HCT116 (cell line): ENCODE results near the gene CD200.

ENCODE experiments used
- CTCF ChIP-seq, 3 experiments: fragments of 200-600 bp in 1 of 3; sonication (generic) in 1 of 3; IDR thresholded peaks in 2 of 3; conservative IDR thresholded peaks in 1 of 3; 2 replicates each; pipeline ENCODE4 v1.5.1; 2012 to 2017; ENCODE audit warnings: low read depth in 2 of 3, low read length in 2 of 3, antibody characterized with exemption in 1 of 3, borderline replicate concordance in 1 of 3, control low read depth in 1 of 3, mild to moderate bottlenecking in 1 of 3, mixed read lengths in 1 of 3, mixed run types in 1 of 3, moderate library complexity in 1 of 3; ENCODE audit not compliant: insufficient read depth in 1 of 3
- EGR1 ChIP-seq: IDR thresholded peaks from 2 replicates; pipeline ENCODE4 v1.6.1; 2012; ENCODE audit warnings: low read depth
- EZH2 ChIP-seq: fragments of 200-600 bp; sonication (generic); IDR thresholded peaks from 2 replicates; pipeline ENCODE4 v1.6.1; 2017; ENCODE audit warnings: antibody characterized with exemption, mixed run types
- EZH2phosphoT487 ChIP-seq: fragments of 200-600 bp; IDR thresholded peaks from 2 replicates; pipeline ENCODE4 v1.6.1; 2018; ENCODE audit warnings: antibody characterized with exemption, borderline replicate concordance
- FOSL1 ChIP-seq: IDR thresholded peaks from 2 replicates; pipeline ENCODE4 v1.6.1; 2012; ENCODE audit warnings: low read depth
- JUND ChIP-seq: IDR thresholded peaks from 2 replicates; pipeline ENCODE4 v1.6.1; 2012
- POLR2A ChIP-seq: IDR thresholded peaks from 2 replicates; pipeline ENCODE4 v1.7.0; 2011; ENCODE audit warnings: borderline replicate concordance; ENCODE audit not compliant: insufficient read depth, insufficient read length; ENCODE audit errors: extremely low read depth
- POLR2AphosphoS5 ChIP-seq: IDR thresholded peaks from 2 replicates; pipeline ENCODE4 v1.6.1; 2011; ENCODE audit warnings: mild to moderate bottlenecking, low read depth, low read length, moderate library complexity
- RAD21 ChIP-seq: IDR thresholded peaks from 2 replicates; pipeline ENCODE4 v1.6.1; 2012; ENCODE audit warnings: low read depth, mild to moderate bottlenecking
- SP1 ChIP-seq: IDR thresholded peaks from 2 replicates; pipeline ENCODE4 v1.6.1; 2012; ENCODE audit warnings: low read depth
- ZNF274 ChIP-seq: fragments of 200-500 bp; sonication (Bioruptor generic); IDR thresholded peaks from 2 replicates; pipeline ENCODE4 v1.6.1; 2014; ENCODE audit warnings: mild to moderate bottlenecking, low read depth, low read length, inconsistent platforms
- TF ChIP-seq, protein P1 (sequence below): IDR thresholded peaks from 2 replicates; pipeline ENCODE4 v1.6.1; 2012
- TF ChIP-seq, protein P2 (sequence below): IDR thresholded peaks from 2 replicates; pipeline ENCODE4 v1.6.1; 2012

DNA sequence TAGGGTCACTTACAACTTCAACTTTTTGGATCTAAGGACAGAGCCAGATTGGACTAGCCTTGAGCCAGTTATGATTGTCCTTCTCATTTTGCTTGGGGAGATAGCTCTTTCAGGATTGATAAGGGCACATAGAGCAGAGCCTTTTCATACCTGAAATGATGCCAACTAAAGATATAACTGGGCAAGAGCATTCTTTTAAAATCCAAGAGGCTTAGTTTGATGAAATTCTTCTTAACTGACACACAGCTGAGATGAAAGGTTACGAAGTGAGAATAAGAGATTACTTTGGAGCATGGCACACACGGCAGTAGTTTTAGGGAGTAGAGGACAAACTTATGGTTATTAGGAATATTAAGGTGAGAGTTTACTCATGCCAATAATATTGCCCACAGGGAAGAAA, 12.7 kb downstream of the CD200 start:
- TF ChIP-seq CTCF (IDR thresholded peaks at IDR 0.05 in 2 of 3, conservative IDR thresholded peaks at IDR 0.05 in 1 of 3; ENCODE audit: borderline replicate concordance in 1 of 3, insufficient read depth in 1 of 3, low read depth in 2 of 3, low read length in 2 of 3): no peak
- TF ChIP-seq JUND: no peak
- TF ChIP-seq, protein P1, sequence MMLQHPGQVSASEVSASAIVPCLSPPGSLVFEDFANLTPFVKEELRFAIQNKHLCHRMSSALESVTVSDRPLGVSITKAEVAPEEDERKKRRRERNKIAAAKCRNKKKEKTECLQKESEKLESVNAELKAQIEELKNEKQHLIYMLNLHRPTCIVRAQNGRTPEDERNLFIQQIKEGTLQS: no peak
- TF ChIP-seq ZNF274: no peak
- TF ChIP-seq RAD21: no peak
- TF ChIP-seq POLR2A: no peak
- TF ChIP-seq POLR2AphosphoS5: no peak
- no peak for TF ChIP-seq FOSL1
- TF ChIP-seq, protein P2, sequence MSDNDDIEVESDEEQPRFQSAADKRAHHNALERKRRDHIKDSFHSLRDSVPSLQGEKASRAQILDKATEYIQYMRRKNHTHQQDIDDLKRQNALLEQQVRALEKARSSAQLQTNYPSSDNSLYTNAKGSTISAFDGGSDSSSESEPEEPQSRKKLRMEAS: no peak
- no peak for TF ChIP-seq EGR1
- no peak for TF ChIP-seq EZH2phosphoT487
- TF ChIP-seq EZH2: no peak
- TF ChIP-seq SP1: no peak
